Activated T-cell treated with anti-CD3 and anti-CD28 coated beads for 4 hours (primary cell): ENCODE results near the gene PNPLA3.

ENCODE experiments used
- DNase-seq: peaks from one replicate; pipeline ENCODE4 v3.0.0-alpha.2; 2020

Gene PNPLA3

DNA sequence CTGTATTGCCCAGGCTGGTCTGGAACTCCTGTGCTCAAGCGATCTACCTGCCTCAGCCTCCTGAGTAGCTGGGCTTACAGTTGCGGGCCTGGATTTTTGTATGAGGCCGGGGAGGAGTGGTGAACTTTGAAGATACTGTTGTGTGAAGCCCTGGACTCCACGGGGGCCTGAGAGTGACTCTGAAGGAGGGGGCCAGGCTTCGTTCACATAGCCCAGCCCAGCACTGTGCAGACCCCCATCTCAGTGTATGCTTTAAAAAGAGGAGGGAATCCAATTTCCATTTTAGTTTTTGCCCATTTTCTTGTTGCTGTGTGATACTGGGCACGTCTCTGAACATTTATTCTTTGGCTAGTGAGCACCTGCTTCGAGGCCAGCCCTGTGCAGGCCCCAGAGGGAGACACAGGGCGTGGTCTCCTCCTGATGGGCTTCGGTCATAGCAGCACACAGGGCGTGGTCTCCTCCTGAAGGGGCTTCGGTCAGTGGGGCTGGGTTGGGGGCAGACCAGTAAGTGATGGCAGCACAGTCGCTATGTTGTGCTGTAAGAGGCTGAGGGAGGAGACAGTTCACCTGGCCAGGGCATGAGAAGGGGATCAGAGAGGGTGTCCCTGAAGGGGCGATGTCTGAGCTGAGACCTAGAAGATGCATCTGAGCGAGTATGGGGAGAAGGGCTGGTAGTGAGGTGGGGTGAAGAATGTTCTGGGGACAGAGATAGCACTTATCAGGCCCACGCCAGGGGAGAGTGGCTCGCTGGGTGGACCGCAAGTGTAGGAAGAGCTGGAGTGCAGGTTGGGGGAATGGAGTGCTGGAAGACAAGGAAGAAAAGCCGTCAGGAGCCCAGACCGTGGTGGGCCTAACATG lies 45.6 kb downstream of the PNPLA3 start:
- no peak for DNase-seq

DNA sequence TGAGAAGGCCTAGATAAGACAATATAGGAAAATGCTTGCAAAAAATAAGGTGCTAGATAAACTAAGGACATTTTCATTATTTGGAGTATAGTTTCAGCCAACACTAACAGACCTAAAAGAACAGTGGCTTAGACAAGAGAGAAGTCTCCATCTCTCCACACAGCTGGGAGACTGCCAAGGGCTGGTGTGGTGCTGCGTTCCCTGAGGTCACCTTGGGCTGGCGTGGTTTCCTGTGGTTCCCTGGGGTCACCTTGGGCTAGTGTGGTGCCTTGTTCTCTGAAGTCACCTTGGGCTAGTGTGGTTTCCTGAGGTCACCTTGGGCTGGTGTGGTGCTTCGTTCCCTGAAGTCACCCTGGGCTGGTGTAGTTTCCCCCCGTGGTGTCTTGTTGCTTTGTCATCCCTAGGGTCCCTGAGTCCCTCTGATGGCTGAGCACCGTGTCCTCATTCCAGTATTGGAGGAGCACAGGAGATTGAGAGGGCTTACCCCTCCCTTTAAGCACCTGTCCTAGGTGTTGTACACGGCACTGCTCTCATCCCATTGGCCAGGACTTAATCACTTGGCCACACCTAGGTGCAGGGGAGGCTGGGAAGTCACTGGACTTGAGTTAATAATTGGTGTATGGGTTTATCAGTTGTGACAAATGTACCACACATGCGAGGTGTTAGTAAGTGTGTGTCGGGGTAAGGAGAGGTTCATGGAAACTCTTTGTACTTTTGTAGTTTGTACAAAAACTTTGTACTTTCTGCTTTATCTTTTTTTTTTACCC lies 46.6 kb downstream of the PNPLA3 start:
- no peak for DNase-seq

DNA sequence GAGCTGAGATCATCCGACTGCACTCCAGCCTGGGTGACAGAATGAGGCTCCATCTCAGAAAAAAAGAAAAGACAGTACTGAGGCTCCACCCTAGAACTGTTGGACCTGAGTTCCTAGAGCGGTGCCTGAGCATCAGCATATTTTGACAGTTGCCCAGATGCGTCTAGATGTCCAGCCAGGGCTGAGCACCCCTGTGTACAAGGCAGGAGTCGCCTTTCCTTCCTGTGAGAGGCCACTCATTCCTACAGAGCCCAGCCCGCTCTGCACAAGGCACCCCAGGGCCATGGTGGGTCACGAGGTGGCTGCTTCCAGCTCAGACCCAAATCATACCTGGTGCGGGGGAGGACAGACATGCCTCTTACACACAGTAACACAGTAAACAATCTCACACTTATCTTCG lies 47.5 kb downstream of the PNPLA3 start:
- DNase-seq: no peak

DNA sequence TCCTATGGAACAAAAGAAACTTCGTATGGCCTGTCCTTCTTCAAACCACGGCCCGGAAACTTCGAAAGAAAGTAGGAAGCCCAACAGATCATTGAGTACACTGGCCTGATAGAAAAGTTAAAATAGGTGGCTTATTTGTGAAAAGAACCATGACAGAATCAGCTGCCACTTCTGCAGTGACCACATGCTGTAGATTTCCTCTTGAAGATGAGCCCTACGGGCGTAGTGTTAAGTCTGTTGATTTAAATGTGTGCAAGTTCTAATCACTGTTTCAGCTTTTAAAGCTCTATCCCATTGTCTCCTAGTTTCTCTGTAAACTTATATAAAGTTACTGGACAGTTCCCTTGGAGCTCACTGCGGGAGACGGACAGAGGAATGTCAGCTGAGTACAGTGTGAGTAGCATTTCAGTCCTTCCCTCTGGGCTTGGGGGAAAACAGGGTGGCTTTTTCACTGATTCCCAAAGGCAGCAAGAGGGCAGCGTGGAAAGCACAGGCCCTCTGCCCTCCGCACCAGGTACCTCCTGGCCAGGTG lies 49.4 kb downstream of the PNPLA3 start:
- no peak for DNase-seq

DNA sequence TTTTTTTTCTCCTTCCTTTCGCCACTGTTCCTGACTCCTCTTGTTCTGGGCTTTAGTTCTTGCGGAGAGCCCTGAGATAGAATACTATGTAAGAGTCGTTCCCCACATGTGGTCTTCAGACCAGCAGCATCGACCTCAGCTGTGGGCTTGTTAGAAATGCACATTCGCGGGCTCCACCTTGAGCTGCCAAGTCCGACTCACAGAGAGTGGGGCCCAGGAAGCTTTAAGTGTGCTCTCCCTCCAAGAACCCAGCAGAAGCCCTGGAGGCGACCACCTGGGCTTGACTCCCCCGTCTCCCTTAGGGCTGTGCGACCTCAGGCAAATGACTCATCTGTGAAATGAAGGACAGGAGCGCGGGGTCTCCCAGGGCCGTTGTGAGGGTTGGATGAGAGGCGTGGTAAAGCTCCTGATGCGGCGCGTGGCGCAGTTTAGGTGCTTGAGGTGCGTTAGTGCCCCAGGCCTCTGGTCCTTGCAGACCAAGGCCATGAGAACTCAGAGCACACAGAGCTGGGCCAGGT lies 50.5 kb downstream of the PNPLA3 start:
- DNase-seq: no peak

DNA sequence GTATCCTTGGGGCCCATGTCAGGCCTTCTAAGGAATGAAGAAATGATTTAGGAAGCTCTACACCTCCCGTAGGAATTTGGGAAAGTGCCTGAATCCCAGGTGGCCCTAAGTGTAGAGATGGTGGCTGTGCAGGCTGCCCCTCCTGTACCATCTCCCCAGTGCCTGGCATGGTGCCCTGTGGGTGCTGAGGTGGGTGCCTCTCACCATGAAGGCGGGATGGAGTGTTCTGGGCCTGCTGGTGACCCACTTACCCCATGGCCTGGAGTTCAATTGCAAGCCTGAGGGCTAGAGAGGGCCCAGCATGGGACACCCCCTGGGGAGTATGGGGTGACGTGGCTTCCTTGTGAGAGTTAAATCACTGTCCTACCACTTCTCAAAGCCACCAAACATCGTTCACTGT lies 51.4 kb downstream of the PNPLA3 start:
- DNase-seq: no peak

DNA sequence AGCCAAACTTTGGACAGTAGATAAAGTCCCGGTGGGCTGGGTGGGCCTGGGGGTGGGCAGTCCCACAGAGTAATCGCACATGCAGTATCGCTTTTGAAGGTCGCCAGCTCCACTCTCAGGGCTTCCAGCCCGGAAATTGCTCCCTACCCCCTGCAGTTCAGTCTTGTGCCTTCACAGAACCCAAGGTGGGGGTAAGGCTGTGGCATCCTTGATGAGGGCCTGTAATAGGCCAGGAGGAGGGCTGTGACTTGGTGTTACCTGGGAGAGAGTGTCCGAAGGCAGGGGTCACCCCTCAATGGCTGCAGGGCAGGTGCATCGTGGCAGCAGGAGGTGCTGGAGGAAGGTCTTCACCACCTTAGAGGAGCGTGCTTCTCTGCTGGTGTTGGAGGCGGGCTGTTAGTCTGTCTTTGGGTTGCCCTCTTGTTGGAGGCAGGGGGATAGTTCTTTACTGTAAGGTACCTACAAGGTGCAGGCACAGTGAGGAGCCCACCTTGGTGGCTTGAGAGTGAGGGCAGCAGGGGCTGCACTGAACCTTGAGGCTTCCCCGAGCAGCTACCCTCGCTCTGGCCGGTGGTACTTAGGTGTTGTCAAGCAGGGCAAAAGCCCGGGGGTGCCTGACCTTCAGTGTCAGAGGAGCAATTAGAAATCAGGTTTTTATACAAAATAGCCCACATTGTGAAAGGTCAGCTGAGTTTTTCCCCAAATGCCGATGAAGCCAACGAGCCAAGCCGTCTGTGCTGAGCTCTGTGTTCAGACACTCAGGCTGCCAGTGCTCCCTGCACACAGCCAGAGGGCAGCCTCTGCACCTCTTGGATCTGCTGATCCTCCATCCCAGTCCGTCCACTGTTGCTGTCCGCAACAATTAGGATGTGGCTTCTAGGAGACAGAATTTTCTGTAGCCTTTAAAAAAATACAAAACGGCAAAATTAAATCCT lies 53.5 kb downstream of the PNPLA3 start:
- no peak for DNase-seq

DNA sequence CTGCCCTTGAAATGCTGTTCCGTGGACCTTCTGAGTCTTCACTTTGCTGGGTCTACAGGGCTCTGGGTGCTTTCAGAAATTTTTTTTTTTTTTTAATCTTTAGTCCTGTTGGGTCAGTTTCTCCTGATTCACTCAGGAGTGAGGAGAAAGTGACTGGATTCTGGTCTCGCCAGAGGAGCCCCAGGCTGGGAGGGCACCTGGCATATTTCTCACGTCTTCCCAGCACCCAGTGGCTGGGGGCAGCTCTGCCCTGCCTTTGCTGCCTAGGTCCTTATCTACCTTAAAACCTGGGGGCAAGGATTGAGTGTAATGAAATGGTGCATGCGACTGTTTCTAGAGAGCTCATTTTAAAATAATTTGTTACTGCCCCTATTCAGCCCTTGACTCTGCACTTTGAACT lies 55.0 kb downstream of the PNPLA3 start:
- no peak for DNase-seq

DNA sequence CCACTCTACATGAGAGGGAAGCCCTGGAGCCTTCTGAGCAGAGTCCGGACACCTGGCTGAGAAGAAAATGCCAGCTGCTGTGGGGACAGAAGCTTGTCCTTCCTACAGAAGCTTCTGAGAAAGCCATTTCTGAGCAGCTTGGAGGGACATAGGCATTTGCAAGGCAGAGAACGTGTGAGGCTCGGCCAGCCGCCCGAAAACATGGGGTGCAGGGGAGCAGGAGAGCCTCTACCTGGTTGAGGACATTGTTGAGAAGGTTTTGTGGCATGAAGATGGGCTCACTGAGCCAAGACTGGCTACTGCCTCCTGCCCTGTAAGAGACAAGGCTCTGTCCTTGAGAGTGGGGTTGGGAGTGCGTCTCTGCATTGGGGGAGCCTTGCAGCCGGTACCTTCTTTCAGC lies 57.0 kb downstream of the PNPLA3 start:
- no peak for DNase-seq

DNA sequence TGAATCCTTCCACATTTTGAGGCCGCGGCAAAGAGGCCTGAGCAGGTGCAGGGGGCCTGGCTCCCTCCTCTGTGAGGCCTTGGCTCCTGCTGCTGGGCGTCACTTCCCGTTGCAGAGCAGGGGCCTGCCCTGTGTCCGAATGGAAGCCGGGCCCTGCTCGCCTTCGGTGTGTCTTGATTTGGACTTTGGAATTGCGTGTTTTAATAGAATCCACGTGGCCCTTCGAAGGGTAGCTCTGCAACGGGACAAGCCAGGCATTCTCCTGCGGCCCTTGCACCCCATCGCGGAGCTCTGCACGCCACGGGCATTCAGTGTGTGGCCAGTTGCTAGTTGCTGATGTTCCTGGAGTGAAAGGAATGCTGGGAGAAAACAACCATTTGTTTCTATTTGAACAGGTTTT lies 57.4 kb downstream of the PNPLA3 start:
- DNase-seq: no peak

DNA sequence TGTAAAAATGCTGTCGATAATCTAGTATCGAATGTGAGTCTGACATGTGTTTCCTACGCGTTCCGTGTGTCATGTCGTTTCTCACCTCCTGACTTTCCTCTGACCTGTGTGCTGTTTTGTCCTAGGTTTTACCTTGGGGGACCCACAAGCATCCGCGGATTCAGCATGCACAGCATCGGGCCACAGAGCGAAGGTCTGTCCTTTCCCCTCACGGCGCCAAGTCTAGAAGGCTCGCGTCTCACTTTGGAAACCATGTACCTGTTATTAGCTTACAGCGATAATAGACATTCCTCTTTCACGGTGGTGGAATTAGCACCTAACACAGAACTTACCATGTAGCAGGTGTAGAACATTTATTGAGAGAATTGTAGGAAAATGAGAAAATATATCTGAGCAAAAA lies 60.2 kb downstream of the PNPLA3 start:
- DNase-seq: no peak

DNA sequence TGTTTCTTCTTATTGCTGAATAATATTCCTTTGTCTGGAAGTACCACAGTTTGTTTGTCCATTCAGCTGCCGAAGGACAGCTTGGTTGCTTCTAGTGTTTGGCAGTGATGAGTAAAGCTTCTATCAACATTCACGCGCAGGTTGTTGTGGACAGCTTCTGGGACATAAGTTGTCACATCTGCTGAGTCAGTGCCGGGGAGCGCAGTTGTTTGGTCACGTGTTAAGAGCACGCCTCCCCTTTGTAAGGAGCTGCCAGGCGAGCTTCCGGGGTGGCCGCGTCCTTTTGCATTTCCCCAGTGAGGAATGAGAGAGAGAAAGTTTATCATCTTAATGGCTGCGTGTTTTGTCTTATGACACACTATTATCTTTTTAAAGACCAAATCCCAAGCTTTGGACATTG lies 61.9 kb downstream of the PNPLA3 start:
- no peak for DNase-seq

DNA sequence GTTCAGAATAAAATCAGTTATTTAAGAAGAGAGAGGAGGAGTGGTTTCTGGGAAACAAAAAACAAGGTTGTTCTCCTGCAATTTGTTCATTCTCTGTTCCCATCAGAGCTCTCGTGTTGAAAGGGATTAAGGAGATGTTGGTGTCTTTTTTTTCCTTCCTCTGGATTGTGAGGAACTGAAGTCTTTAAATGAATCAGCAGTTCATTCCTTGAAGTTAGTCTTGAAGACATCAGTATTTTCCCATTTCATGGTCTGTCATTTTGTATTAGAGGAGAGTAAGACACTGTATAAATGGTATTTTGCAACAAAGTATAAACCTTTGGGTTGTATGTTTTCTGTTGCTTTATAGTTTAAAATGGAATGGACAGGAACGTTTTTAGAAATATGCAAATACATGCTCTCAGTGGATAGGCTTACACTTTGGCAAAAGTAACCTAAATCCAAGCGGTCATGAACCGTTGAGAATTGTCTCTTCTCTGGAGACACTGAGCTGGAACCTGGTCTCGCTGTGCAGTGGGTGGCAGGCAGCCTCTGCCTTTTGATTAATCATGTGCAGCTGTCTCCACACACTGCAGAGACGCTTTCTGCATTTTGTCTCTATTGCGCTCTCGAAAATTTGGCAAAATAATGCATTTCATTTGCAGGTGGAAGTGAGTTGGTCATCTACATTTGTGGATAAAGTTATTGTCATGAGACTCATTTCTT lies 64.7 kb downstream of the PNPLA3 start:
- no peak for DNase-seq

DNA sequence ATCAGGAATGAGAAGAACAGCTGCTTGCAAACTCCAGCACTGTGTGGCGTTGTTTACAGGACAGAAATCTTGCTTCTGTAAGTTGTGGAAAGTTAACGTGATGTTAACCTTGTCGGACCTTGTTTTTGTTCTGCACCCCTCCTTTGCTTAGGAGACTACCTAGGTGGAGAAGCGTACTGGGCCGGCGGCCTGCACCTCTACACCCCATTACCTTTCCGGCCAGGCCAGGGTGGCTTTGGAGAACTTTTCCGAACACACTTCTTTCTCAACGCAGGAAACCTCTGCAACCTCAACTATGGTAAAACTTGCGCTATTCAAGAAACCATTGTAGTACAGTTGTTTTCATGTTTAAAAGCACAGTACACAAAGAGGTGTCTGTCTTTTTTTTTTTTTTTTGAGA lies 65.4 kb downstream of the PNPLA3 start:
- DNase-seq: no peak

DNA sequence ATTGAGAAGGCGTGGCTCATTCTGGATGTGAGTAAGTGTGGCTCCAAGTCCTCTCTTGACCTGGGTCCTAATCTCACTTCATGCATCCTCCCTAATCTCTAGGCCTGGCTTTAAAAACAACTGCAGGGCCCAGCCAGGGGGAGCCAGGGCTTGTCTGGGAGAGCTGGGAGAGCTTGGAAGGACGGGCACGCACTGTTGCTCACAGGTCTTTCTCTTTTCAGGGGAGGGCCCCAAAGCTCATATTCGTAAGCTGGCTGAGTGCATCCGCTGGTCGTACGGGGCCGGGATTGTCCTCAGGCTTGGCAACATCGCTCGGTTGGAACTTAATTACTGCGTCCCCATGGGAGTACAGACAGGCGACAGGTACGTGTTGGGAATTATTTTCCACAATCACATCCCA lies 66.4 kb downstream of the PNPLA3 start:
- DNase-seq: no peak

DNA sequence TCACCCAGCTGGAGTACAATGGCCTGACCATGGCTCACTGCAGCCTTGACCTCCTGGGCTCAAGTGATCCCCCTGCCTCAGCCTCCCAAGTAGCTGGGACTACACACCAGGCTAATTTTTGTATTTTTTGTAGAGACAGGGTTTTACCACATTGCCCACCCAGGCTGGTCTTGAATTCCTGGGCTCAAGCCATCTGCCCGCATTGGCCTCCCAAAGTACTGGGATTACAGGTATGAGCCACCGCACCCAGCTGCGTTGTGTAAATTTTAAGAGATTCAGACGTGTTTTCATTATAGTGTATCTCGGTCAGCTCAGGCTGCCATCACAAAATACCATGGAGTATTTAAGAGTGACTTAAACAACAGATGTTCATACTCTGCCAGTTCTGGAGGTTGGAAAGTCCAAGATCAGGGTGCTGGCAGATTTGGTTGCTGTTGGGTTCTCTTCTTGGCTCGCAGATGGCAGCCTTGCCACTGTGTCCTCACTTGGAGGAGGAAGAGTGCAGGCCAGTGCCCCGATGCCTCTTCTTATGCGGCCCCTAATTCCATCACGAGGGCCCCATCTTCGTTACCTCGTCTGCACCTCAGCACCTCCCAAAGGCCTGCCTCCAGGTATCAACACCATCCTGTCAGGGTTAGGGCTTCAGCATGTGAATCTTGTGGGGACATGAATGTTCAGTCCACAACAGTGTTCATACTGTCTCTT lies 67.9 kb downstream of the PNPLA3 start:
- DNase-seq: no peak

DNA sequence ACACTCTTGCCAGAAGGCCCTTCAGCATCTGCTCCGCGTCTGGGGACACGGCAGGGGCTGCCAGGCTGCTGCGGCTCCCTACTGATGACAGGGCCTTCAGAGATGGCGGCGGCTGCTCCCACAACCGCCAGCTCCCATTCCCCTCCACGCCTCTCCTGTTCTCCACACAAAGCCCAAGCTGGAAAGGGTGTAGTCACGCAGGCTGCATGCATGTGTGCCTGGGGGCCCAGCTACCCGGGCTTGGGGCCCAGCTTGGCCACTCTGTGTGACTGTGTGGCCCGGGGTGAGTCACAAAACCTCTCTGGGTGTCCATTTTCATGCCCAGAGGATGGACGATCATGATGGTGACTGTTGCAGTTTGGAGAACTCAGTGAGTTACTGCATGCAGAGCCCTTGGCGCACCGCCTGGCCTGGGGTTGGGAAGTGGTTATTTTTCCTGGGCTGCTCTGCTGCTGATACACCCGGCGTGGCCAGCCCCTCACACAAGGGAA lies 68.8 kb downstream of the PNPLA3 start:
- no peak for DNase-seq

DNA sequence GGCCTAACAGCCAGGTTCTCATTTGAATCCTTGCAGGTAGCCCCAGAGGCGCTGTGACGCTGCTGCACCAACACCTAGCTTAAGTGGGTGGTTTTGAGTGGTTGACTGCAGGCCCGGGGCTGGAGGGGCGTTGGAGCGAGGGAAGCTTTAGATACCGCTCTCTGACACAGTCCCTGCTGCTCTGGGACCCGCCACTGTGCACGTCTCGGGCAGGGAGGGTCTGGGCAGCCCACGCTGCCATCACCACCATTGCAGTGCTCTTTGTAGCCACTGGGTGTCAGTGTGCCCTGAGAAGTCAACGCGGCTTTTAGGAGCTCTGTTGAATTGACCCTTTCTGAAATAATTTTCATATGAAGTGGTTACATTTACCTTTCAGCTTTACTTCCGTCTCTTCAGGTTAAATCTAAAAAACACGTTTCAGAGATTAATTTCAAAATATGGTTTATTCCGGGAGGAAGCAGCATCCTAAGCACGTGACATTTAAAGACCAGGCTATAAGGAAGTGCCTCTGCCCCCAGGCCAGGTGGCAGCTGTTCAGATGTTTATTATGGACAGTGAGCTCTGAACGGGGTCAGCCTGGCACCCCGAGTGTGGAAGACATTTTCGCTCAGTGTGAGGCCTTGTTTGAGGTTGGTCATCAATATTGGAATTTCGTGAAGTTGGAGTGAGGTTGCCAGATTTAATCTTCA lies 69.6 kb downstream of the PNPLA3 start:
- DNase-seq: peak; percentile 40

DNA sequence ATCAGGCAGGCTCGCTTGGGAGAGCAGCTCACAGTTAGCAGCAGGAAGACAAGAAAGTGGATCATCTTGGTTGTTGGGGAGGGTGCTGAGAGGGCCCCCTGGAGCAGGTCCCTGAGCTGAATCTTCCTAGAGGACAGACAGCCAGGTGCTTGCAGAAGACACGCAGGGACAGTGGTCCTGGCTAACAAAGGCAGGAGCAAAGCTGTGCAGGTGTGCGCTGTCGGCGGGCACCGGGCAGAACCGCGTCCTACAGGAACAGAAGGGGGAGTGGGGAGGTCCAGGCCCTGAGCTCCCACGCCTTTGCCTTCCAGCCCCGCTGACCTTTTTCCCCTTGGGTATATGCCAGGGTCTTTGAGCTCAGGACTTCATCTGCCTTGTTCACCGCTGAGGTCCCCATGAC lies 70.4 kb downstream of the PNPLA3 start:
- no peak for DNase-seq

DNA sequence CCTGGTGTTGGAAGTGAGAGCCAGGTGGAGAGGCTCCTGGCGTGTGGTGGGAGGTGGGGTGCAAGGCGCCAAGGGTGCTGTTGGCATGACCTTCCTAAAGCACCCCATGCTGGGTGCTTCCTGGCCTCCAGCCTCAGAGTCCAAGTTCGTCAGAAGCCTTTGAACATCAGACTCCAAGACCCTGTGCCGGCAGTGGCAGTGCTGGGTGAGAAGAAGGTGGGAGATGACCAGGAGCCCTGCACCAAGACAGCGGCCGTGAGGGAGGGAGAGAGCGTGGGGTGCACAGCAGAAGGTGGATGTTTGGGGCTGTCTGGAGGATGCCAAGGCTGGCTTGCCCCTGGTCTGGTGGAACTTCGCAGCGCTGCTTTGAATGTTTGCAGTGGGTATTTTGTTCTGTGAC lies 70.8 kb downstream of the PNPLA3 start:
- no peak for DNase-seq
